22Rv1 (cell line): ENCODE data around the gene PLAC1.

Experiments used
- ZFX ChIP-seq: fragments of 450-650 bp; IDR thresholded peaks from 2 replicates; pipeline ENCODE4 v1.6.1; 2017; ENCODE audit warnings: antibody characterized with exemption, borderline replicate concordance
- TF ChIP-seq, protein P1 (sequence below): fragments of 450-650 bp; IDR thresholded peaks from 2 replicates; pipeline ENCODE4 v1.5.1; 2017; ENCODE audit warnings: mild to moderate bottlenecking

DNA sequence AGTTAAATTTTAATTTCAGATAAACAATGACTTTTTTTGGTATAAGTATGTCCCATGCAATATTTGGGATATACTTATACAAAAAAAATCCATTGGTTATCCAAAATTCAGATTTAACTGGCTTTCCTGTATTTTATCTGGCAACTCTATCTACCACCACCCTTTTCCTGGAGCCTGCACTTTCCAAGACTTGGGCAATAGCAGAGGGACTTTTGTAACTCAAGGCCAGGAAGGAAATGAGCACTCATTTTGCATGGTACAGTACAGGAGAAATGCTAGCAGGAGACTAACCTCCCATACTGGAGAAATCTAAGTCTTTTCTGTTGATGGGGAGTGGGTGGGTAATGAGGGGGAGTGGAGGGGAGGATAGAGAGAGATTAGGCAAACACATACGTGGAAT is 37.7 kb upstream of the PLAC1 start:
- TF ChIP-seq, protein P1, sequence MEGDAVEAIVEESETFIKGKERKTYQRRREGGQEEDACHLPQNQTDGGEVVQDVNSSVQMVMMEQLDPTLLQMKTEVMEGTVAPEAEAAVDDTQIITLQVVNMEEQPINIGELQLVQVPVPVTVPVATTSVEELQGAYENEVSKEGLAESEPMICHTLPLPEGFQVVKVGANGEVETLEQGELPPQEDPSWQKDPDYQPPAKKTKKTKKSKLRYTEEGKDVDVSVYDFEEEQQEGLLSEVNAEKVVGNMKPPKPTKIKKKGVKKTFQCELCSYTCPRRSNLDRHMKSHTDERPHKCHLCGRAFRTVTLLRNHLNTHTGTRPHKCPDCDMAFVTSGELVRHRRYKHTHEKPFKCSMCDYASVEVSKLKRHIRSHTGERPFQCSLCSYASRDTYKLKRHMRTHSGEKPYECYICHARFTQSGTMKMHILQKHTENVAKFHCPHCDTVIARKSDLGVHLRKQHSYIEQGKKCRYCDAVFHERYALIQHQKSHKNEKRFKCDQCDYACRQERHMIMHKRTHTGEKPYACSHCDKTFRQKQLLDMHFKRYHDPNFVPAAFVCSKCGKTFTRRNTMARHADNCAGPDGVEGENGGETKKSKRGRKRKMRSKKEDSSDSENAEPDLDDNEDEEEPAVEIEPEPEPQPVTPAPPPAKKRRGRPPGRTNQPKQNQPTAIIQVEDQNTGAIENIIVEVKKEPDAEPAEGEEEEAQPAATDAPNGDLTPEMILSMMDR: no peak
- no peak for TF ChIP-seq ZFX
